Measurements from ENCODE around the gene C6orf47.

Gene C6orf47

GRCh38 chr6:31661262-31662123 lies 915 bp upstream of the C6orf47 start:
- DNase-seq (ENCODE audit: low read depth in 3 of 3, low spot score in 1 of 3), result no peak

- DNase-seq (ENCODE audit: low read depth in 3 of 3, low spot score in 1 of 3), result no peak
Observed at GRCh38 chr6:31659649-31660380, 763 bp downstream of the C6orf47 start.

GRCh38 chr6:31658983-31659648 lies 1.5 kb downstream of the C6orf47 start:
- no peak for DNase-seq (ENCODE audit: low read depth in 3 of 3, low spot score in 1 of 3)

GRCh38 chr6:31658158-31658688 lies 2.4 kb downstream of the C6orf47 start:
- DNase-seq (ENCODE audit: low read depth in 3 of 3, low spot score in 1 of 3), result no peak

GRCh38 chr6:31657406-31658157 lies 3.0 kb downstream of the C6orf47 start:
- no peak for DNase-seq (ENCODE audit: low read depth in 3 of 3, low spot score in 1 of 3)

- no peak for DNase-seq (ENCODE audit: low read depth in 3 of 3, low spot score in 1 of 3)
Observed at GRCh38 chr6:31655349-31656237, 5.0 kb downstream of the C6orf47 start, which contains the start of gene APOM. APOM (plus strand) TSS chr6:31655894; CDS start chr6:31655967, 73 bp downstream.

- no peak for DNase-seq (ENCODE audit: low read depth in 3 of 3, low spot score in 1 of 3)
Observed at GRCh38 chr6:31654574-31655348, 5.8 kb downstream of the C6orf47 start.

GRCh38 chr6:31652925-31653724 lies 7.5 kb downstream of the C6orf47 start:
- DNase-seq (ENCODE audit: low read depth in 3 of 3, low spot score in 1 of 3), result peak in 1 of 3 donors; percentile 74

GRCh38 chr6:31651602-31652191 lies 8.9 kb downstream of the C6orf47 start:
- no peak for DNase-seq (ENCODE audit: low read depth in 3 of 3, low spot score in 1 of 3)

- no peak for DNase-seq (ENCODE audit: low read depth in 3 of 3, low spot score in 1 of 3)
Observed at GRCh38 chr6:31645325-31645724, 15.3 kb downstream of the C6orf47 start.

GRCh38 chr6:31643818-31644454 lies 16.6 kb downstream of the C6orf47 start:
- DNase-seq (ENCODE audit: low read depth in 3 of 3, low spot score in 1 of 3), result no peak

GRCh38 chr6:31642798-31643570 lies 17.6 kb downstream of the C6orf47 start:
- DNase-seq (ENCODE audit: low read depth in 3 of 3, low spot score in 1 of 3), result no peak

GRCh38 chr6:31641370-31641769 lies 19.2 kb downstream of the C6orf47 start:
- DNase-seq (ENCODE audit: low read depth in 3 of 3, low spot score in 1 of 3), result no peak

GRCh38 chr6:31640612-31641011 lies 20.0 kb downstream of the C6orf47 start:
- no peak for DNase-seq (ENCODE audit: low read depth in 3 of 3, low spot score in 1 of 3)

- DNase-seq (ENCODE audit: low read depth in 3 of 3, low spot score in 1 of 3), result no peak
Observed at GRCh38 chr6:31639449-31639861, 21.1 kb downstream of the C6orf47 start.

GRCh38 chr6:31639043-31639442 lies 21.5 kb downstream of the C6orf47 start:
- no peak for DNase-seq (ENCODE audit: low read depth in 3 of 3, low spot score in 1 of 3)
